ENCODE measurements around the gene MRTFA.

- TF ChIP-seq CTCF (IDR thresholded peaks at IDR 0.05) = no peak
- no peak for TF ChIP-seq POLR2A (IDR thresholded peaks at IDR 0.05)
These were observed 190.3 kb downstream of the MRTFA start for GRCh38 chr22:40446203-40446602.

All from adrenal gland (tissue), 5 donors.